ENCODE data around the gene WASL. TPM values are rescaled to one million over a fixed set of nuclear protein-coding genes. Genes with fewer than 3 reads are reported as not detected.

The WASL gene
- total RNA-seq, 2 donors from 2014 or later: 20.9 to 24.7 TPM

DNA sequence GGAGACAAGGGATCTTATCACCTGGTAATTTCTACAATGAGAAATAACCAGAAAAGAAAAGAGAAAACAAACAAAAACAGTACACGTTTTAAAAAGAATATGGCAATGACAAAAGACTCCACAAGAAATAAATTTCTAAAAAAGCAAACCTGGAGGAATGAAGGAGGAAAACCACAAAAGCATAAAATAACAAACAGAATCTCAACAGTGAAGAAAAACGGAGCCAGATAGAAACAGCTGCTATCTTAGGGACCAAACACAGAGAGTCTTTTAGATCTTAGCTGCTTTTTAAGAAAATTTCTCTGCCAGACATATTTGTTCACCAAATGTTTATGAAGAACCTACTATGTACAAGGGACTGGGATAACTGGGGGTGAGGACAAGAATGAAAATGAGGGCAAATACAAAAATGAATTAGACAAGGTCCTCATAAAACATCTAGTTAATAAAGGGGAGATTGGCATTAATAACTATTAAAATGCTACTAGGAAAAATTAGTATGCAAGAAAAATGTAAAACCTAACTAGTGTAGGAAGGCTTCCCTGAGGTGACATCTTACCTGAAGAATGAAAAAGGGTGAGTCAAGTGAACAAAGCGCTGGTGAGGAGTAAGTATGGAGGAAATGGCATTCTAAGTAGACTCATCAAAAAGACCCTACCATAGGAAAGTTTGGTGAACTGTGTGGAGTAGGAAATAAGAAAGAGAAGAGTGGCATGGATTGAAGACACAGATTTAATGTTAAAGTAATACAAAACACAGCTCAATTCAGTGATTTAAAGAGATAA, 34.3 kb downstream of the WASL start:
- TF ChIP-seq, protein P1, sequence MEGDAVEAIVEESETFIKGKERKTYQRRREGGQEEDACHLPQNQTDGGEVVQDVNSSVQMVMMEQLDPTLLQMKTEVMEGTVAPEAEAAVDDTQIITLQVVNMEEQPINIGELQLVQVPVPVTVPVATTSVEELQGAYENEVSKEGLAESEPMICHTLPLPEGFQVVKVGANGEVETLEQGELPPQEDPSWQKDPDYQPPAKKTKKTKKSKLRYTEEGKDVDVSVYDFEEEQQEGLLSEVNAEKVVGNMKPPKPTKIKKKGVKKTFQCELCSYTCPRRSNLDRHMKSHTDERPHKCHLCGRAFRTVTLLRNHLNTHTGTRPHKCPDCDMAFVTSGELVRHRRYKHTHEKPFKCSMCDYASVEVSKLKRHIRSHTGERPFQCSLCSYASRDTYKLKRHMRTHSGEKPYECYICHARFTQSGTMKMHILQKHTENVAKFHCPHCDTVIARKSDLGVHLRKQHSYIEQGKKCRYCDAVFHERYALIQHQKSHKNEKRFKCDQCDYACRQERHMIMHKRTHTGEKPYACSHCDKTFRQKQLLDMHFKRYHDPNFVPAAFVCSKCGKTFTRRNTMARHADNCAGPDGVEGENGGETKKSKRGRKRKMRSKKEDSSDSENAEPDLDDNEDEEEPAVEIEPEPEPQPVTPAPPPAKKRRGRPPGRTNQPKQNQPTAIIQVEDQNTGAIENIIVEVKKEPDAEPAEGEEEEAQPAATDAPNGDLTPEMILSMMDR (IDR thresholded peaks at IDR 0.05): no peak
- H3K9me3 ChIP-seq: no peaks in the 10 kb centered on the region
- H3K4me3 ChIP-seq: no peak overlapping the region
- H3K27ac ChIP-seq: no peak overlapping the region
- no peak for DNase-seq (ENCODE audit: low spot score)
- no peaks in the 10 kb centered on the region for H3K27me3 ChIP-seq
- no peaks in the 10 kb centered on the region for H3K36me3 ChIP-seq
- H3K4me1 ChIP-seq: peaks cover 0 to 36% of the 10 kb centered on the region in 2 donors

DNA sequence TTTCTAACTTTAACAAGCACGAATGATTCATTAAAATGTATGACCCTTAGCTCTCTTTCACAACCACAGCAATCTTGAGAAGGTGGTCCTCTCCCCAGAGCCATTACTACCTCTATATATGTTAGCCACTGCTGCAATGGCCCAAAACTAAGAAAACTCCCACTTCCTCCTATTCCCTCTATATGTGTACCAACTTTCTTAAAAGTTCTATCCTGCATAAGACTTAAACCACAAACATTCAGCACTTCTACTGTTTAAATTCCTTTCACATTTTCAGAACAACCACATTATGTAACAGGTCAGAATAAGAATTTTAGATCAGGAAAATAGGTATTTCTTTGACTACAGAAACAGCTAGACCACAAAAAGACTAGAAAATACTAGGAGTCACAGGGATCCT, 36.2 kb downstream of the WASL start:
- Histone ChIP-seq H3K36me3 (peaks cover 11% of the 10 kb centered on the region), H3K4me1 (peaks cover 0 to 25% of the 10 kb centered on the region in 2 donors), H3K27me3 (no peaks in the 10 kb centered on the region), H3K4me3 (no peak overlapping the region), H3K9me3 (no peaks in the 10 kb centered on the region), H3K27ac (no peak overlapping the region)
- TF ChIP-seq, protein P1 (IDR thresholded peaks at IDR 0.05): no peak
- DNase-seq (ENCODE audit: low spot score): no peak

DNA sequence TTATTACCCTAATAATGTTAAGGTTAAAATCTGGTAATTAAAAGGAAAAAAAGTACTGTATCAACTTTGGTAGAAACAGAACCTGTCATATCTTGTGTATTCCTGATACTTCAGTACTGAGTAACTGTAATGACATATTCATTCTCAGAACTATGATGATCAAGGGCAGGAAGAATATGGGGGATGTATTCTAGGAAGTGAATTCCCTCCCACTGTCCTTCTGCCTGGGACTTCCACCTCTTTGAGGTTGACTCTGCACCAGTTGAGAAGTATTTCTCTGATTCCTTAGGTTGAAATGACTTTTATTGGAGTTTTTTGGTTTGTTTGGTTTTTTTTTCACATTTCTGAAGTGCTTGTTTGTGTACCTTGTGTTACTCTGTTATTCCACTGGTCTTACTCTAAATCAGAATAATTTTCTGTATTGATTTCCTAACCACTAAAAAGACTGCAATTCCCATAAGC, 36.9 kb downstream of the WASL start:
- TF ChIP-seq, protein P1 (IDR thresholded peaks at IDR 0.05): no peak
- no peaks in the 10 kb centered on the region for H3K27me3 ChIP-seq
- H3K36me3 ChIP-seq: peaks cover 15% of the 10 kb centered on the region
- H3K9me3 ChIP-seq: no peaks in the 10 kb centered on the region
- peaks cover 0 to 25% of the 10 kb centered on the region in 2 donors for H3K4me1 ChIP-seq
- no peak overlapping the region for H3K27ac ChIP-seq
- DNase-seq (ENCODE audit: low spot score): no peak
- no peak overlapping the region for H3K4me3 ChIP-seq

DNA sequence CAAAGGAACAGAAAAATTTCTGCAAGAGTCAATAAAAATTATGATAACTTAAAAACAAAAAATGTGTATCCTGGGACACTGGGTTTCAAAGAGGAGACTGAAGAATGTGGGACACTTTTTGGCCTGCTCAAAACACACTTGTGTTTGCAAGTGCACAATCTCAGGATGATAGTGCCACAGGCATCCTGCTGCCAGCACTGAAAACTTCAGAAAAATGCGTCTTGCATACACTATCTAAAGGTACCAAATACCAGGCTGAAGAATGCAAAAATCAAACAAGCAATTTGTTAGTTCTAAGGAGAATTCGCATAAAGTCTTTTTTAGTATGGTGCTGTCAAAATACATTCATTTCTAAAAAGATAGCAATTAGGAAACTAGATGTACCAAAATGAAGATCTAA, 38.1 kb downstream of the WASL start:
- peaks cover 0 to 18% of the 10 kb centered on the region in 2 donors for H3K4me1 ChIP-seq
- H3K9me3 ChIP-seq: no peaks in the 10 kb centered on the region
- H3K27me3 ChIP-seq: no peaks in the 10 kb centered on the region
- TF ChIP-seq, protein P1 (IDR thresholded peaks at IDR 0.05): no peak
- H3K4me3 ChIP-seq: no peak overlapping the region
- peaks cover 15% of the 10 kb centered on the region for H3K36me3 ChIP-seq
- no peak for DNase-seq (ENCODE audit: low spot score)
- no peak overlapping the region for H3K27ac ChIP-seq

DNA sequence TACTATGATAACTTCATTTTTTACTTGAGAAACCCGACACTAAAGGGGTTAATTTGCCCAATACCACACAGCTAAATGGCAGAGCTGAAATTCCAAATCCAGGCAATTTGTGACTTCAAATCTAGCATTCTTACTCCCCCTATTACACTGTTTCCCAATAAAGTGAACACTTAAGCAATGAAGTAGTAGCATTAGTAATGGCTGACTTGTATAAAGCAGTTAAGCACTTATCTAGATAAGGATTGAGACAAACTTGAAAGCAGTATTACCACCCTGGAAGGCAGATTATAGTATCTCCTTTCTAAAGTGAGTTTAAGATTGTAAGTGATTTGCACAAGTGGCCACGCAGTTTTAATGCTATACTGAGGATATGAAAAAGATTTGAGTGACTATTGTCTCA, 39.3 kb downstream of the WASL start:
- no peaks in the 10 kb centered on the region for H3K27me3 ChIP-seq
- H3K36me3 ChIP-seq: peaks cover 22% of the 10 kb centered on the region
- H3K9me3 ChIP-seq: no peaks in the 10 kb centered on the region
- no peak for DNase-seq (ENCODE audit: low spot score)
- H3K27ac ChIP-seq: no peak overlapping the region
- H3K4me1 ChIP-seq: peaks cover 0 to 12% of the 10 kb centered on the region in 2 donors
- TF ChIP-seq, protein P1 (IDR thresholded peaks at IDR 0.05): no peak
- H3K4me3 ChIP-seq: no peak overlapping the region

Measured in right atrium auricular region (tissue), 2 donors.